DND-41 (cell line): ENCODE measurements around the gene TMEM45A.

ENCODE experiments used
- CTCF ChIP-seq: IDR thresholded peaks from 2 replicates; pipeline ENCODE4 v1.5.1; 2012; ENCODE audit warnings: borderline replicate concordance, low read length, moderate library complexity, mild to moderate bottlenecking; ENCODE audit not compliant: poor library complexity, severe bottlenecking; ENCODE audit errors: extremely low read depth
- EZH2 ChIP-seq: IDR thresholded peaks from 3 replicates; pipeline ENCODE4 v1.6.1; 2012; ENCODE audit warnings: borderline replicate concordance, low read depth, mild to moderate bottlenecking, moderate library complexity, low read length, inconsistent platforms; ENCODE audit not compliant: severe bottlenecking

GRCh38 chr3:100586832-100587231 is 94.4 kb downstream of the TMEM45A start:
- TF ChIP-seq CTCF: no peak
- TF ChIP-seq EZH2: no peak
